ENCODE data around the gene APBB2. TPM values are rescaled to one million over a fixed set of nuclear protein-coding genes. Genes with fewer than 3 reads are reported as not detected.

The APBB2 gene
- total RNA-seq, 1 experiment from 2014 or later, result 49.0 TPM

DNA sequence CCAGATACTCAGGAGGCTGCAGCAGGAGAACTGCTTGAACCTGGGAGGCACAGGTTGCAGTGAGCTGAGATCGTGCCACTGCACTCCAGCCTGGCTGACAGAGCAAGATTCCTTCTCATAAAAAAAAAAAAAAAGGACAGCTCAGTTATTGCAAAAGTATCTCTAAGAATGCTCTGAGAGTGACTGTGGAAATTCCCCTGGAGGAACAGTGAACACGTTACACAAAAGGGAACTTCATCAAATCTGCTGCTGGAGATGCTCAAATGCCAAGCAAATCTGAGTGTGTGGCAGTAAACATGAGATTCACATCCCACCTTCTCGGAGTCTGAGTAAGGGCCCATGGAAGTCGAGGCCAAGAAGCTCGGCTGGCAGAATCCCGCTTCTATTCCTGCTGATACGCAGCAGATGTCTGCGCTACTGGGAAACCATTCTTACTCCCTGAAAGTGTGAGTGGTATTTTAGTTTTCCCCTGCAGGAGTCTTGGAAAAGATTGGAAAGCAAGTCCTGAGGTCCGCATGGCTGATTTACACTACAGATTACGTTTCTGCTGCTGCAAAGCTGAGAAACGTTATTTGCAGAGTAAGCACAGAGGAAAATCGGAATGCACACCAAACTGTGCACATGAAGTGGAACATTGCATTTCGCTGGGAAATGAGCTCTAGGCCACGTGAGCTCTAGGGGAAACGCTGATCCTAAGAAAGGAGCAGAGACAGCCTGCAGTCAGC, 301.7 kb downstream of the APBB2 start:
- H3K9me3 Mint-ChIP-seq, result peaks cover 4% of the 10 kb centered on the region; the same call in 1 of the 2 replicates
- H3K27me3 Mint-ChIP-seq (ENCODE audit: low read depth), result no peaks in the 10 kb centered on the region
- no peak overlapping the region for H3K4me3 Mint-ChIP-seq
- ATAC-seq (no peak), DNase-seq (ENCODE audit: low spot score) (no peak)
- POLR2A ChIA-PET, result no interaction called here
- no peak overlapping the region for H3K27ac Mint-ChIP-seq
- H3K4me1 Mint-ChIP-seq, result peaks cover 19% of the 10 kb centered on the region; the same call in 1 of the 2 replicates
- no peaks in the 10 kb centered on the region for H3K36me3 Mint-ChIP-seq
- no peak for TF ChIP-seq AR (CRISPR knock-in tag; IDR thresholded peaks at IDR 0.05)
- no peak for TF ChIP-seq ZNF671 (CRISPR knock-in tag; IDR thresholded peaks at IDR 0.05)
- TF ChIP-seq USF2 (CRISPR knock-in tag; IDR thresholded peaks at IDR 0.05), result no peak
- CTCF ChIA-PET, result interaction anchor here (0.9 to 1.8 kb wide), 7 partner anchors 12 to 344 kb away, joined by 3 to 6 read pairs (median 4); partner anchors contain the start of gene UCHL1

GRCh38 chr4:40910706-40911105, 303.6 kb downstream of the APBB2 start:
- Mint-ChIP-seq H3K27ac (no peak overlapping the region), H3K4me1 (peaks cover 14% of the 10 kb centered on the region; the same call in 1 of the 2 replicates), H3K36me3 (no peaks in the 10 kb centered on the region), H3K27me3 (ENCODE audit: low read depth) (no peaks in the 10 kb centered on the region), H3K4me3 (no peak overlapping the region), H3K9me3 (peaks cover 4% of the 10 kb centered on the region; the same call in 1 of the 2 replicates)
- ATAC-seq, result no peak
- no peak for DNase-seq (ENCODE audit: low spot score)
- TF ChIP-seq HMGXB4 (CRISPR knock-in tag; IDR thresholded peaks at IDR 0.05) (no peak), EMX1 (CRISPR knock-in tag; IDR thresholded peaks at IDR 0.05) (no peak), CREB1 (CRISPR knock-in tag; IDR thresholded peaks at IDR 0.05) (no peak), ZNF671 (CRISPR knock-in tag; IDR thresholded peaks at IDR 0.05) (no peak), SP1 (CRISPR knock-in tag; conservative IDR thresholded peaks at IDR 0.05) (no peak), ATF2 (CRISPR knock-in tag; IDR thresholded peaks at IDR 0.05; ENCODE audit: borderline replicate concordance, low read depth) (no peak), ZNF532 (CRISPR knock-in tag; IDR thresholded peaks at IDR 0.05; ENCODE audit: borderline replicate concordance) (no peak), PRRX2 (CRISPR knock-in tag; IDR thresholded peaks at IDR 0.05) (no peak)
- POLR2A ChIA-PET, result no interaction called here
- CTCF ChIA-PET, result interaction anchor here (1.3 to 2.0 kb wide), 2 partner anchors 13 to 14 kb away, joined by 5 to 10 read pairs; no protein-coding TSS in a partner anchor
